ENCODE results near the gene SLC2A13. TPM values are rescaled to one million over a fixed set of nuclear protein-coding genes. Genes with fewer than 3 reads are reported as not detected.
"Not testable (repeated sequence)": the region's sequence is repeated elsewhere in the genome, so short reads cannot be mapped to it uniquely, and the experiment has no call there.

SLC2A13 gene
- total and polyA plus RNA-seq, 11 donors = 1.9 to 17.6 (median 8.5) TPM

DNA sequence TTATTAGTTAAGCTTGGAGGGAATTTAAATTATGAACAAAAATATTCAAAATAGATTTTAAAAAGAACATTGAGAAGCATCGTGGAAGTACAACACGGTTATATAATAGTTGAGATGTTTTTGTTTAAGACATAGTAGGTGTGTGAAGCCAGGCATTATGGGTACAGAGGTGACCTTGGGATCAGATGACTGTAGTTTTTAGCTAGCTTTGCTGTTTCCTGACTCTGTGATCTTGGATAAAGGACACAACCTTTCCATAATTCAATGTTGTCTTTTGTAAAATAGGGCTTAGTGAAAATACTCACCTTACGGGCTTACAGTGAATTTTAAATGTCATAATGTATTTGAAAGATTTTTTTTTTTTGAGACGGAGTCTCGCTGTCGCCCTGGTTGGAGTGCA lies 239.7 kb downstream of the SLC2A13 start:
- TF ChIP-seq POLR2A (IDR thresholded peaks at IDR 0.05) = no peak
- TF ChIP-seq, protein P1, sequence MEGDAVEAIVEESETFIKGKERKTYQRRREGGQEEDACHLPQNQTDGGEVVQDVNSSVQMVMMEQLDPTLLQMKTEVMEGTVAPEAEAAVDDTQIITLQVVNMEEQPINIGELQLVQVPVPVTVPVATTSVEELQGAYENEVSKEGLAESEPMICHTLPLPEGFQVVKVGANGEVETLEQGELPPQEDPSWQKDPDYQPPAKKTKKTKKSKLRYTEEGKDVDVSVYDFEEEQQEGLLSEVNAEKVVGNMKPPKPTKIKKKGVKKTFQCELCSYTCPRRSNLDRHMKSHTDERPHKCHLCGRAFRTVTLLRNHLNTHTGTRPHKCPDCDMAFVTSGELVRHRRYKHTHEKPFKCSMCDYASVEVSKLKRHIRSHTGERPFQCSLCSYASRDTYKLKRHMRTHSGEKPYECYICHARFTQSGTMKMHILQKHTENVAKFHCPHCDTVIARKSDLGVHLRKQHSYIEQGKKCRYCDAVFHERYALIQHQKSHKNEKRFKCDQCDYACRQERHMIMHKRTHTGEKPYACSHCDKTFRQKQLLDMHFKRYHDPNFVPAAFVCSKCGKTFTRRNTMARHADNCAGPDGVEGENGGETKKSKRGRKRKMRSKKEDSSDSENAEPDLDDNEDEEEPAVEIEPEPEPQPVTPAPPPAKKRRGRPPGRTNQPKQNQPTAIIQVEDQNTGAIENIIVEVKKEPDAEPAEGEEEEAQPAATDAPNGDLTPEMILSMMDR (IDR thresholded peaks at IDR 0.05) = no peak
- DNase-seq = no peak
- H3K27me3 ChIP-seq = no peaks in the 10 kb centered on the region
- H3K36me3 ChIP-seq = peaks cover 0 to 11% (median 0%) of the 10 kb centered on the region in 9 donors
- no peaks in the 10 kb centered on the region for H3K4me1 ChIP-seq
- peaks cover 0 to 5% (median 0%) of the 10 kb centered on the region in 12 donors for H3K9me3 ChIP-seq
- H3K27ac ChIP-seq = no peak overlapping the region
- intact Hi-C loops (cut with DNase I) = no loop called here
- 95 to 97% (median 97%) methylated on average over 6 of the region's 6 CpGs for WGBS, 4 donors
- no peak overlapping the region for H3K4me3 ChIP-seq
- ATAC-seq = no peak

GRCh38 chr12:39860695-39861094 lies 245.2 kb downstream of the SLC2A13 start:
- Histone ChIP-seq H3K27me3 (no peaks in the 10 kb centered on the region), H3K9me3 (peaks cover 0 to 4% (median 0%) of the 10 kb centered on the region in 12 donors), H3K4me3 (no peak overlapping the region), H3K4me1 (no peaks in the 10 kb centered on the region), H3K36me3 (peaks cover 0 to 11% (median 0%) of the 10 kb centered on the region in 9 donors), H3K27ac (no peak overlapping the region)
- no peak for DNase-seq
- TF ChIP-seq, protein P1 (IDR thresholded peaks at IDR 0.05) = no peak
- intact Hi-C loops (cut with DNase I) = no loop called here
- ATAC-seq = no peak
- WGBS, 4 donors = 81 to 87% (median 87%) methylated on average over 2 of the region's 2 CpGs

- H3K36me3 ChIP-seq = no peaks in the 10 kb centered on the region
- WGBS, 4 donors = 94 to 100% (median 97%) methylated on average over 2 of the region's 2 CpGs
- DNase-seq (no peak), ATAC-seq (no peak)
- H3K9me3 ChIP-seq = peaks cover 0 to 3% (median 0%) of the 10 kb centered on the region in 12 donors
- H3K4me1 ChIP-seq = no peaks in the 10 kb centered on the region
- no peak overlapping the region for H3K4me3 ChIP-seq
- no peak for TF ChIP-seq POLR2A (IDR thresholded peaks at IDR 0.05)
- TF ChIP-seq, protein P1 (IDR thresholded peaks at IDR 0.05) = no peak
- H3K27ac ChIP-seq = no peak overlapping the region
- no peaks in the 10 kb centered on the region for H3K27me3 ChIP-seq
- intact Hi-C loops (cut with DNase I) = no loop called here
These were observed 252.9 kb downstream of the SLC2A13 start for GRCh38 chr12:39853003-39853402.

GRCh38 chr12:39852346-39852745 lies 253.5 kb downstream of the SLC2A13 start:
- H3K36me3 ChIP-seq = no peaks in the 10 kb centered on the region
- TF ChIP-seq, protein P1 (IDR thresholded peaks at IDR 0.05) = no peak
- no peak for TF ChIP-seq POLR2A (IDR thresholded peaks at IDR 0.05)
- ATAC-seq = no peak
- intact Hi-C loops (cut with DNase I) = no loop called here
- no peak for DNase-seq
- no peak overlapping the region for H3K27ac ChIP-seq
- no peaks in the 10 kb centered on the region for H3K27me3 ChIP-seq
- H3K4me3 ChIP-seq = no peak overlapping the region
- H3K9me3 ChIP-seq = peaks cover 0 to 3% (median 0%) of the 10 kb centered on the region in 12 donors
- whole genome bisulfite sequencing, 4 donors = 90 to 100% (median 97%) methylated on average over 1 of the region's 1 CpG
- H3K4me1 ChIP-seq = no peaks in the 10 kb centered on the region

DNA sequence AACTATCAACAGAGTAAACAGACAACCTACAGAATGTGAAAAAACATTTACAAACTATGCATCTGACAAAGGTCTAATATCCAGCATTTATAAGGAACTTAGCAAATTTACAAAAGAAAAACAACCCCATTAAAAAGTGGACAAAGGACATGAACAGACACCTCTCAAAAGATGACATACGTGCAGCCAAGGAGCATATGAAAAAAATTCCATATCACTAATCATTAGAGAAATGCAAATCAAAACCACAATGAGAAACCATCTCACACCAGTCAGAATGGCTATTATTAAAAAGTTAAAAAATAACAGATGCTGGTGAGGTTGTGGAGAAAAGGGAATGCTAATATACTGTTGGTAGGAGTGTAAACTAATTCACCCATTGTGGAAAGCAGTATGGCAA lies 257.7 kb downstream of the SLC2A13 start:
- ATAC-seq; H3K4me1 ChIP-seq; H3K9me3 ChIP-seq; H3K27me3 ChIP-seq; H3K27ac ChIP-seq; H3K4me3 ChIP-seq; H3K36me3 ChIP-seq; intact Hi-C loops (cut with DNase I); DNase-seq: not testable (repeated sequence)
- WGBS, 4 donors = 90 to 94% (median 93%) methylated on average over 1 of the region's 1 CpG
